Stomach (tissue), 4 donors: Measurements from ENCODE around the gene KRT81.

Experiments used
- EP300 ChIP-seq: sonication (generic); formaldehyde crosslinking; IDR thresholded peaks from one replicate; pipeline ENCODE4 v1.6.1; 2017; ENCODE audit warnings: antibody characterized with exemption
- POLR2A ChIP-seq, 4 donors: fragments of 450-650 bp; IDR thresholded peaks; one replicate each; pipeline ENCODE4 v1.6.1; 2016; ENCODE audit warnings: antibody characterized with exemption in 4 of 4, control low read depth in 2 of 4, mild to moderate bottlenecking in 1 of 4, moderate library complexity in 1 of 4
- TF ChIP-seq, protein P1 (sequence below), 7 experiments: fragments of 450-650 bp in 4 of 7; fragments of 200-600 bp in 3 of 7; sonication (generic) in 3 of 7; IDR thresholded peaks; one replicate each; pipeline ENCODE4 v1.5.1; 2016 to 2019; ENCODE audit warnings: antibody characterized with exemption in 7 of 7, control low read depth in 2 of 7, mild to moderate bottlenecking in 1 of 7

DNA sequence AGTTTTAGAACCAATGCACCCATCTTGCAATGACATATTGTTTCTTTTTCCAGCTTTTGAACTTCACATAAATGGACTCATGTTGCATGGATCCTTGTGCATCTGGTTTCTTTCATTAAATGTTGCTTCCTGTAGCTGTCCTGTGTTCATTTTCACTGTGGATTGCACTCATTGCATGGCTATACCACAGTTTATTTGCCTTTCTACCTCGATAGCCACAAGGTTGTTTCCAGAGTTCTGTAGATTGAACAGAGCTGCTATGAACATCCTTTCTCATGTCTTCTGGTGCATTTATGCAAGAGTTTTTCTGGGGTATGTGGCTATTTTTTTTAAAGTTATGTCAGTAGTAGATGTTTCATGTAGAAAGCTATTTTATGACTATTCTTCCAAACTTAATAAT lies 3.5 kb upstream of the KRT81 start:
- TF ChIP-seq POLR2A (IDR thresholded peaks at IDR 0.05) (no peak), EP300 (no peak)
- TF ChIP-seq, protein P1, sequence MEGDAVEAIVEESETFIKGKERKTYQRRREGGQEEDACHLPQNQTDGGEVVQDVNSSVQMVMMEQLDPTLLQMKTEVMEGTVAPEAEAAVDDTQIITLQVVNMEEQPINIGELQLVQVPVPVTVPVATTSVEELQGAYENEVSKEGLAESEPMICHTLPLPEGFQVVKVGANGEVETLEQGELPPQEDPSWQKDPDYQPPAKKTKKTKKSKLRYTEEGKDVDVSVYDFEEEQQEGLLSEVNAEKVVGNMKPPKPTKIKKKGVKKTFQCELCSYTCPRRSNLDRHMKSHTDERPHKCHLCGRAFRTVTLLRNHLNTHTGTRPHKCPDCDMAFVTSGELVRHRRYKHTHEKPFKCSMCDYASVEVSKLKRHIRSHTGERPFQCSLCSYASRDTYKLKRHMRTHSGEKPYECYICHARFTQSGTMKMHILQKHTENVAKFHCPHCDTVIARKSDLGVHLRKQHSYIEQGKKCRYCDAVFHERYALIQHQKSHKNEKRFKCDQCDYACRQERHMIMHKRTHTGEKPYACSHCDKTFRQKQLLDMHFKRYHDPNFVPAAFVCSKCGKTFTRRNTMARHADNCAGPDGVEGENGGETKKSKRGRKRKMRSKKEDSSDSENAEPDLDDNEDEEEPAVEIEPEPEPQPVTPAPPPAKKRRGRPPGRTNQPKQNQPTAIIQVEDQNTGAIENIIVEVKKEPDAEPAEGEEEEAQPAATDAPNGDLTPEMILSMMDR (IDR thresholded peaks at IDR 0.05) = no peak
